ENCODE data around the gene RPL10. TPM values are rescaled to one million over a fixed set of nuclear protein-coding genes. Genes with fewer than 3 reads are reported as not detected.

The RPL10 gene
- total and polyA plus RNA-seq, 2 of the 8 experiments (the other 6 are each of a cell fraction or from before 2014, with no cell fraction given) = 2,633 to 4,293 TPM

DNA sequence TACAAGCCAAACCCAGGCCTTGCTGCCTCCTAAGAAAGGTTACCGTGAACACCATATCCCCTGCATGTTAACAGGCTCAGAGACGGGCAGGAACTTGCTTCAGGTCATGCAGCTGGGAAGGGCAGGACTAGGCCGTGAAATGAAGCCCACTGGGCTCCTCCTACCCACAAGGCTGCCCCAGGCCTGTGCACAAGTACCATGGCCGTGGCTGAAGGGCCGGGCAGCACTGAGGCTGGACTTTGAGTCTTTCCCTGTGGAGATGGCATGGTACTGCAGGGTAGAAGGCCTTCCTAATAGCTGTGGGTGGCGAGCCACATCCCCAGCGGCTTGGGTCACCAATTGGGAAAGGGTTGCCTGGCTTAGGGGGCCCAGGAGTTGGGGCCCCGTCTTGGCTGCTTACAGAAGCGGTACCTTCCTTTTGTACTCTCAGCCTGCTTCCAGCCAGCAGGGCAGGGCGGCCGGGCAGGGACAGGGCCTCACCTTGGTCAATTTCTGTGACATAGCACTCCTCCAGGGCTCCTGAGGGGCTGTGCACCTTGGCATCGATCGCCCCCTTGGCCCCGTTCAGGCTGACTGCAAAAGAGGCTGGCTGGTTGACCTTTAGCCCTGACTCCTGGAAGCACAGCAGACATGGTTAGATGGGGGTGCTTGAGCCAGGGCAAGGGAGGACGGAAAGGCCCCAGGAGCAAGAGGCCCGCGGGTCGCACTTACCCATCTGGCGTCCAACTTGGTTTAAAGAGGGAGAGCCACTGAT lies 47.6 kb upstream of the RPL10 start:
- no peaks in the 10 kb centered on the region for H3K4me1 ChIP-seq (replicated peaks in 1 of 4; ENCODE audit: control insufficient read depth in 3 of 4, insufficient read depth in 4 of 4, low read length in 3 of 4)
- H3K18ac ChIP-seq (ENCODE audit: extremely low read depth, low read length) = no peak overlapping the region
- H3K14ac ChIP-seq (ENCODE audit: insufficient read length) = no peak overlapping the region
- CTCF ChIA-PET (ENCODE audit: partially characterized antibody) = interaction anchor here (1.2 to 1.5 kb wide), 2 partner anchors 12 to 33 kb away, joined by 4 to 6 read pairs; no protein-coding TSS in a partner anchor
- no peaks in the 10 kb centered on the region for H3K79me1 ChIP-seq (ENCODE audit: low read depth, low read length)
- no peak for FAIRE-seq
- POLR2A ChIA-PET (ENCODE audit: partially characterized antibody) = interaction anchor here (0.6 to 15.6 kb wide), 6 partner anchors 7 to 48 kb away, joined by 3 to 348 read pairs (median 29); partner anchors contain the start of genes EMD and RPL10
- no peak overlapping the region for H3K4me2 ChIP-seq (ENCODE audit: insufficient read depth in 1 of 2, low read depth in 2 of 2, low read length in 2 of 2)
- no peak overlapping the region for H3K4ac ChIP-seq (replicated peaks; ENCODE audit: insufficient read length, low read depth, low read length)
- no peaks in the 10 kb centered on the region for H3K23me2 ChIP-seq (ENCODE audit: low read depth, low read length)
- no peak overlapping the region for H3K9ac ChIP-seq (replicated peaks in 1 of 4; ENCODE audit: extremely low read depth in 1 of 4, low read depth in 3 of 4, low read length in 3 of 4)
- H3K9me3 ChIP-seq (ENCODE audit: insufficient read depth in 2 of 2, low read depth in 1 of 2, low read length in 1 of 2) = no peaks in the 10 kb centered on the region
- no peak overlapping the region for H4K5ac ChIP-seq (ENCODE audit: insufficient read length, low read depth, low read length)
- H2BK12ac ChIP-seq (ENCODE audit: low read depth, low read length) = no peak overlapping the region
- no peak overlapping the region for H3K4me3 ChIP-seq (ENCODE audit: extremely low read depth in 1 of 4, insufficient read depth in 2 of 4, low read depth in 3 of 4, low read length in 4 of 4)
- WGBS, 2 experiments (ENCODE audit: extremely low coverage in 1 of 2, insufficient coverage in 1 of 2, insufficient read length in 1 of 2, insufficient replicate concordance in 2 of 2, low coverage in 1 of 2, low lambda C conversion rate in 2 of 2, missing lambda C conversion rate in 1 of 2) = 89% methylated on average over 8 of the region's 19 CpGs; no CpG with 5 or more reads in 1 of the 2 experiments
- H2BK120ac ChIP-seq (replicated peaks; ENCODE audit: low read depth, low read length) = no peak overlapping the region
- no peak overlapping the region for H3K27ac ChIP-seq (ENCODE audit: low read depth, low read length)
- H2BK20ac ChIP-seq (ENCODE audit: low read length) = no peak overlapping the region
- H3K56ac ChIP-seq (replicated peaks; ENCODE audit: insufficient read length, low read depth, low read length) = no peak overlapping the region
- no peak overlapping the region for H3K23ac ChIP-seq (ENCODE audit: insufficient read length)
- no peak overlapping the region for H2BK5ac ChIP-seq (ENCODE audit: low read depth, low read length)
- H4K91ac ChIP-seq (replicated peaks; ENCODE audit: insufficient read length, low read length) = no peak overlapping the region
- peaks cover 0 to 22% of the 10 kb centered on the region in 2 experiments for H4K20me1 ChIP-seq (replicated peaks in 1 of 2; ENCODE audit: control insufficient read depth in 1 of 2, insufficient read depth in 2 of 2, low read length in 2 of 2)
- H4K8ac ChIP-seq (ENCODE audit: extremely low read depth, insufficient read depth, low read length) = no peak overlapping the region
- H3K79me2 ChIP-seq (ENCODE audit: control insufficient read depth in 1 of 2, insufficient read depth in 2 of 2, low read length in 2 of 2) = no peaks in the 10 kb centered on the region
- no peak overlapping the region for H2AK5ac ChIP-seq (ENCODE audit: low read depth, low read length)
- H3K27me3 ChIP-seq (replicated peaks in 1 of 4; ENCODE audit: control insufficient read depth in 3 of 4, extremely low read depth in 1 of 4, insufficient read depth in 3 of 4, low read length in 3 of 4) = no peaks in the 10 kb centered on the region
- DNase-seq (ENCODE audit: low read depth in 1 of 2, low spot score in 2 of 2) = no peak
- H3K36me3 ChIP-seq (ENCODE audit: control insufficient read depth in 2 of 4, insufficient read depth in 4 of 4, low read length in 3 of 4) = peaks cover 31 to 75% (median 63%) of the 10 kb centered on the region in 4 experiments
- no peak overlapping the region for H2AFZ ChIP-seq (ENCODE audit: low read length)
- H2BK15ac ChIP-seq (ENCODE audit: low read length) = no peak overlapping the region
- TF ChIP-seq CHD2 (IDR thresholded peaks at IDR 0.05; ENCODE audit: low read length) = no peak
- TF ChIP-seq EP300 (IDR thresholded peaks at IDR 0.05; ENCODE audit: borderline replicate concordance in 1 of 2, low read depth in 2 of 2, low read length in 2 of 2) = no peak
- no peak for TF ChIP-seq SIX5 (IDR thresholded peaks at IDR 0.05; ENCODE audit: low read depth, low read length)
- no peak for TF ChIP-seq SIN3A (conservative IDR thresholded peaks at IDR 0.05 in 1 of 2, IDR thresholded peaks at IDR 0.05 in 1 of 2; ENCODE audit: low read depth in 1 of 2, low read length in 2 of 2)
- TF ChIP-seq, protein P1, sequence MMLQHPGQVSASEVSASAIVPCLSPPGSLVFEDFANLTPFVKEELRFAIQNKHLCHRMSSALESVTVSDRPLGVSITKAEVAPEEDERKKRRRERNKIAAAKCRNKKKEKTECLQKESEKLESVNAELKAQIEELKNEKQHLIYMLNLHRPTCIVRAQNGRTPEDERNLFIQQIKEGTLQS (IDR thresholded peaks at IDR 0.05; ENCODE audit: insufficient read depth, low read depth, low read length) = no peak
- TF ChIP-seq BACH1 (IDR thresholded peaks at IDR 0.05; ENCODE audit: low read length) = no peak
- no peak for TF ChIP-seq SAP30 (IDR thresholded peaks at IDR 0.05; ENCODE audit: insufficient read depth, insufficient replicate concordance, low read length)
- TF ChIP-seq KDM1A (IDR thresholded peaks at IDR 0.05; ENCODE audit: borderline replicate concordance, low read length) = no peak
- TF ChIP-seq CTBP2 (IDR thresholded peaks at IDR 0.05; ENCODE audit: borderline replicate concordance, insufficient read depth, insufficient read length, low read length) = no peak
- no peak for TF ChIP-seq CBX5 (IDR thresholded peaks at IDR 0.05; ENCODE audit: low read depth, low read length)
- no peak for TF ChIP-seq MAX (IDR thresholded peaks at IDR 0.05)
